22Rv1 (cell line): Measurements from ENCODE around the gene NCKAP5.

Source experiments
- H3K27ac ChIP-seq: fragments of 450-650 bp; 2 replicates; pipeline ENCODE4 v1.5.1; 2017
- CTCF ChIP-seq: fragments of 450-650 bp; IDR thresholded peaks from 2 replicates; pipeline ENCODE4 v1.5.1; 2017; ENCODE audit warnings: mild to moderate bottlenecking
- ZFX ChIP-seq: fragments of 450-650 bp; IDR thresholded peaks from 2 replicates; pipeline ENCODE4 v1.6.1; 2017; ENCODE audit warnings: antibody characterized with exemption, borderline replicate concordance

Gene NCKAP5

GRCh38 chr2:133568172-133568571 lies at the start of gene NCKAP5:
TSS of gene NCKAP5 (minus strand) at chr2:133568463. CDS start at chr2:133517526, 50,937 bp downstream.
- no peak for TF ChIP-seq CTCF
- no peak for TF ChIP-seq ZFX
- H3K27ac ChIP-seq = no peak within 1 kb of the TSS

- no peak for TF ChIP-seq CTCF
- TF ChIP-seq ZFX = no peak
- no peak overlapping the region for H3K27ac ChIP-seq
These were observed 41.4 kb upstream of the NCKAP5 start for GRCh38 chr2:133609664-133610063.

DNA sequence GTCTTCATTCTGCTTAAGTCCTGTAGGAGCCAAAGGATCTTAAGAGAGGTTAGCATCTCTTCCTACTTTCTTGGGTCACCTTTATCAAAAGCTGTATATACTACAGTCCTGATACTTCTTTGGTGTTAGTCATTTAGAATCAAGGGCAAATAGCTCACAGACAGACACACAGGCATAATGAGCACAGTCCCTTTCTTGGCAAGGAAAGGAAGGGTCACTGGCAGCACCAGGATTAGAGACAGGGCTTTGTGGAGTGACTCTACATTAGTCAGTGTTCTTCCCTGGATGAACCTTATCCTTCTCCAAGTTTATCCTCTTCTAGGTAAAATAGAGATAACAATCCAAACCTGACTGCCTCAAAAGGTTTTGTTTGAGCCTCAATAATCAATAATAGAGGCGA lies 40.0 kb upstream of the NCKAP5 start:
- TF ChIP-seq CTCF = no peak
- TF ChIP-seq ZFX = no peak
- H3K27ac ChIP-seq = no peak overlapping the region

- TF ChIP-seq ZFX (no peak), CTCF (no peak)
- H3K27ac ChIP-seq = no peak overlapping the region
These were observed 39.4 kb upstream of the NCKAP5 start for GRCh38 chr2:133607679-133608078.

DNA sequence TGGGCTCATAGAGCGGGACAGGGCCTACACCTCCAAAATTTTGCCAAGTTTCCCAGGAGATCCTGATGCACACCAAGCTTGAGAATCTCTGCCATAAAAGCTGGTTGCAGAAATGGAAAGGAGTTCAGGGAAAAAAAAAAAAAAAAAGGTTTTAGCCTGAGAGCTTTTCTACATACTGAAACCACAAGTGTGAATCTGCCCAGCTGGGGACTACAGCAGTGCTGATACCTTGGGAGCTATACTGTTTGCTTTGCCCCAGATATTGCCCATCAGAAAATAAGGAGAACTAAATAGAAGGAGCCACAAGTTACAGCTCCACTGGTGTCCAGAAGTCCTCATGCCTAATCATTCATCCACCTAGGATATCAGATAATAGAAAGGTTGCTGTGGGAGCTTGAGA lies 38.4 kb upstream of the NCKAP5 start:
- no peak overlapping the region for H3K27ac ChIP-seq
- no peak for TF ChIP-seq CTCF

- no peak overlapping the region for H3K27ac ChIP-seq
- no peak for TF ChIP-seq ZFX
- TF ChIP-seq CTCF = no peak
These were observed 37.5 kb upstream of the NCKAP5 start for GRCh38 chr2:133605766-133606137.

- no peak overlapping the region for H3K27ac ChIP-seq
- TF ChIP-seq CTCF = no peak
- no peak for TF ChIP-seq ZFX
These were observed 36.9 kb upstream of the NCKAP5 start for GRCh38 chr2:133605011-133605765.
